K562 (cell line): ENCODE measurements around the gene SENP8. TPM values are rescaled to one million over a fixed set of nuclear protein-coding genes. Genes with fewer than 3 reads are reported as not detected.

Source experiments
- ATAC-seq: fragments of 200-7000 bp; cut with Tn5 transposase; 3 replicates; pipeline ENCODE4 v1.9.1; 2020; ENCODE audit warnings: moderate library complexity
- BruUV-seq: library from RNA; stranded (reverse); fragments of 400-500 nt; replicated peaks from 2 replicates; lab custom pipeline; 2021; lab: Mats Ljungman, UMichigan
- CTCF ChIA-PET: fragments of 300-600 bp; formaldehyde crosslinking; extraction: SDS; loops from one replicate; lab custom pipeline; 2021; ENCODE audit warnings: low intra/inter-chr PET ratio; lab: Yijun Ruan, JAX
- POLR2A ChIA-PET: fragments of 300-600, 350-650 bp; sonication (Branson Sonifier 250); formaldehyde crosslinking; extraction: SDS; loops from one replicate; lab custom pipeline; 2021; ENCODE audit warnings: antibody characterized with exemption, inconsistent platforms; lab: Yijun Ruan, JAX
- DNase-seq, 4 experiments: peaks; one replicate each; pipeline versions ENCODE4 v3.0.0 to v3.0.0-alpha.2; 2011 to 2018; ENCODE audit warnings: low spot score in 3 of 4, mixed read lengths in 3 of 4; ENCODE audit errors: extremely low read depth in 1 of 4
- FAIRE-seq: peaks from 2 replicates; lab custom pipeline; 2011; peaks lifted over from hg19 to GRCh38; lab: Jason Lieb, UNC
- H2AFZ ChIP-seq: 2 replicates; pipeline ENCODE4 v1.6.0; 2011; ENCODE audit warnings: low read depth, low read length, control low read depth, inconsistent platforms
- H3K27ac ChIP-seq: fragments of 200-600 bp; 3 replicates; pipeline ENCODE4 v1.8.0; 2011; ENCODE audit warnings: low read depth, mild to moderate bottlenecking, control low read depth, inconsistent platforms, low read length, moderate library complexity, mixed read lengths; ENCODE audit errors: extremely low read depth
- H3K27me3 ChIP-seq, 2 experiments: fragments of 300-600 bp in 1 of 2; 2 replicates in 1 of 2; 3 replicates in 1 of 2; pipeline versions ENCODE4 v1.6.0 to v1.8.0; 2011; ENCODE audit warnings: inconsistent platforms in 2 of 2, low read length in 2 of 2, mild to moderate bottlenecking in 1 of 2, mixed read lengths in 1 of 2, moderate library complexity in 1 of 2; ENCODE audit not compliant: control insufficient read depth in 2 of 2, insufficient read depth in 2 of 2
- H3K36me3 ChIP-seq: fragments of 300-600 bp; 3 replicates; pipeline ENCODE4 v1.8.0; 2011; ENCODE audit warnings: mild to moderate bottlenecking, low read length, inconsistent platforms; ENCODE audit not compliant: control insufficient read depth, insufficient read depth
- H3K4me1 ChIP-seq, 2 experiments: fragments of 200-600 bp in 1 of 2; replicated peaks in 1 of 2; 2 replicates in 1 of 2; 3 replicates in 1 of 2; pipeline versions ENCODE4 v1.5.1 to v1.8.0; 2011; ENCODE audit warnings: inconsistent platforms in 2 of 2, low read length in 2 of 2, mild to moderate bottlenecking in 1 of 2, mixed read lengths in 1 of 2, moderate library complexity in 1 of 2; ENCODE audit not compliant: control insufficient read depth in 2 of 2, insufficient read depth in 2 of 2
- H3K4me2 ChIP-seq: 2 replicates; pipeline ENCODE4 v1.6.1; 2011; ENCODE audit warnings: low read length, control low read depth, inconsistent platforms, mixed read lengths; ENCODE audit not compliant: insufficient read depth
- H3K4me3 ChIP-seq: fragments of 200-600 bp; sonication (generic), shearing (Covaris generic); 2 replicates; pipeline ENCODE4 v1.5.1; 2016; ENCODE audit warnings: control low read depth, inconsistent platforms
- H3K79me2 ChIP-seq: fragments of 200-600 bp; 3 replicates; pipeline ENCODE4 v1.8.0; 2011; ENCODE audit warnings: low read length, inconsistent platforms; ENCODE audit not compliant: control insufficient read depth, insufficient read depth
- H3K9ac ChIP-seq, 2 experiments: 2 replicates each; pipeline versions ENCODE4 v1.6.0 to v1.6.1; 2011; ENCODE audit warnings: low read depth in 2 of 2, low read length in 2 of 2, control low read depth in 1 of 2, inconsistent platforms in 1 of 2, mild to moderate bottlenecking in 1 of 2, mixed read lengths in 1 of 2; ENCODE audit not compliant: insufficient read depth in 1 of 2
- H3K9me1 ChIP-seq: one replicate; pipeline ENCODE4 v1.6.0; 2011; ENCODE audit warnings: inconsistent platforms, mild to moderate bottlenecking, low read length, moderate library complexity; ENCODE audit not compliant: control insufficient read depth, insufficient read depth
- H3K9me3 ChIP-seq: replicated peaks from 2 replicates; pipeline ENCODE4 v1.5.1; 2011; ENCODE audit warnings: low read depth, low read length, inconsistent platforms; ENCODE audit not compliant: control insufficient read depth, insufficient read depth
- H4K20me1 ChIP-seq: replicated peaks from 2 replicates; pipeline ENCODE4 v1.6.1; 2011; ENCODE audit warnings: low read length, inconsistent platforms, mixed read lengths; ENCODE audit not compliant: control insufficient read depth, insufficient read depth
- FIP1L1 ChIP-seq: fragments of 200-400 bp; formaldehyde crosslinking; IDR thresholded peaks from 2 replicates; pipeline ENCODE4 v1.6.1; 2018; ENCODE audit warnings: mild to moderate bottlenecking, low read depth, low read length; ENCODE audit not compliant: poor library complexity, severe bottlenecking
- REST ChIP-seq, 2 experiments: fragments of 450-650 bp; formaldehyde crosslinking in 1 of 2; IDR thresholded peaks; 2 replicates each; pipeline versions ENCODE4 v1.4.0 to v1.6.1; 2014 to 2020; ENCODE audit warnings: mild to moderate bottlenecking in 2 of 2, borderline replicate concordance in 1 of 2, low read depth in 1 of 2
- SMC3 ChIP-seq: conservative IDR thresholded peaks from 2 replicates; pipeline ENCODE4 v1.6.1; 2011; ENCODE audit warnings: low read depth, low read length, improper control_type of control experiment; ENCODE audit not compliant: insufficient read depth
- ZNF41 ChIP-seq: fragments of 250-450 bp; sonication (Bioruptor Pico); conservative IDR thresholded peaks from 2 replicates; pipeline ENCODE4 v1.4.0; 2020; ENCODE audit warnings: mild to moderate bottlenecking
- ZNF639 ChIP-seq, 2 experiments: fragments of 200-800 bp in 1 of 2; sonication (Bioruptor generic) in 1 of 2; sonication (generic) in 1 of 2; formaldehyde crosslinking in 1 of 2; IDR thresholded peaks in 1 of 2; conservative IDR thresholded peaks in 1 of 2; 2 replicates each; pipeline versions ENCODE4 v1.5.0 to v1.6.1; 2016 to 2020; ENCODE audit warnings: missing compliant biosample characterization in 1 of 2, missing genetic modification characterization in 1 of 2, missing genetic modification reagents in 1 of 2
- WGBS: fragments of 100-300 bp; shearing (Covaris generic); methylation state at CpG from one replicate; pipeline ENCODE4 v1.1.6; 2016; ENCODE audit warnings: low coverage, mixed read lengths; ENCODE audit not compliant: insufficient coverage; ENCODE audit errors: missing lambda C conversion rate; 5-methylcytosine and 5-hydroxymethylcytosine counted together
- in situ Hi-C: fragments of 300-500 bp; cut with MboI; formaldehyde crosslinking; loops from 4 replicates; pipeline ENCODE4 v1.15.0; 2018; ENCODE audit warnings: inconsistent platforms, mixed read lengths
- intact Hi-C: fragments of 100-400 bp; cut with micrococcal nuclease; formaldehyde crosslinking; loops from 2 replicates; pipeline ENCODE4 v1.14.2; 2022
- polyA plus RNA-seq, 8 experiments: library from polyadenylated mRNA; depleted of rRNA in 4 of 8; stranded (reverse) in 5 of 8; unstranded in 3 of 8; fragments of >200 nt; fragmentation: Nextera tagmentation in 2 of 8; fragmentation: Illumina TruSeq in 1 of 8; extraction: Ambion mirVana in 2 of 8; extraction: Trizol in 1 of 8; gene quantifications; 2 replicates each; pipeline versions ENCODE4 v1.2.1 to v1.2.3, GENCODE V29; 2011 to 2014; ENCODE audit warnings: inconsistent platforms in 1 of 8, missing spikeins in 1 of 8
- total RNA-seq, 7 experiments: library from RNA; depleted of rRNA in 6 of 7; stranded (reverse); fragments of >200 nt in 6 of 7; fragmentation: Illumina TruSeq in 2 of 7; extraction: Trizol in 2 of 7; gene quantifications; 2 replicates each; pipeline versions ENCODE4 v1.2.1 to v1.2.3, GENCODE V29; 2011 to 2021; ENCODE audit warnings: low replicate concordance in 1 of 7

The SENP8 gene
- total and polyA plus RNA-seq, 9 of the 15 experiments (the other 6 are each of a cell fraction or from before 2014, with no cell fraction given), result 1.4 to 5.4 (median 2.4) TPM

GRCh38 chr15:72155635-72156616 is 37.7 kb downstream of the SENP8 start:
- no peaks in the 10 kb centered on the region for H3K9me1 ChIP-seq
- no peak overlapping the region for H3K4me3 ChIP-seq
- no peaks in the 10 kb centered on the region; the same call in 1 of the 2 replicates for H4K20me1 ChIP-seq
- WGBS, result 9% methylated on average over 17 of the region's 19 CpGs
- no peaks in the 10 kb centered on the region for H3K79me2 ChIP-seq
- peak overlapping the region; percentile 46; the same call in 1 of the 2 replicates for H3K4me2 ChIP-seq
- no peaks in the 10 kb centered on the region; a peak in 1 of 5 replicates for H3K4me1 ChIP-seq
- ATAC-seq (peak; percentile 98), FAIRE-seq (peak; percentile 99), DNase-seq (peak; percentile 69 to 85 (median 71))
- BruUV-seq, result no TSS peak
- H2AFZ ChIP-seq, result peak overlapping the region; percentile 59
- no peak overlapping the region for H3K9ac ChIP-seq
- CTCF ChIA-PET, result interaction anchor here (0.9 to 2.2 kb wide), 5 partner anchors 353 to 412 kb away, joined by 6 to 17 read pairs (median 14); no protein-coding TSS in a partner anchor
- peaks cover 10 to 29% of the 10 kb centered on the region in 2 experiments; a peak in 4 of 5 replicates for H3K27me3 ChIP-seq
- no peaks in the 10 kb centered on the region for H3K36me3 ChIP-seq
- H3K9me3 ChIP-seq, result no peaks in the 10 kb centered on the region
- in situ Hi-C loops, result loop anchor here (10.0 kb wide), 1 partner anchor 621 kb away; no protein-coding TSS in a partner anchor
- POLR2A ChIA-PET, result interaction anchor here (0.5 to 0.7 kb wide), 2 partner anchors 32 to 391 kb away, joined by 3 read pairs; no protein-coding TSS in a partner anchor
- H3K27ac ChIP-seq, result no peak overlapping the region
- intact Hi-C loops, result loop anchor here (1.0 to 10.0 kb wide), 6 partner anchors 114 to 711 kb away; no protein-coding TSS in a partner anchor
- TF ChIP-seq ZNF639 (CRISPR knock-in tag; conservative IDR thresholded peaks at IDR 0.05 in 1 of 2, IDR thresholded peaks at IDR 0.05 in 1 of 2) (no peak), FIP1L1 (no peak), SMC3 (peak; percentile 84), ZNF41 (no peak), REST (IDR thresholded peaks at IDR 0.05; ENCODE audit: borderline replicate concordance) (peak; percentile 78), REST (CRISPR knock-in tag; IDR thresholded peaks at IDR 0.05; ENCODE audit: low read depth) (no peak)
